CD14-positive monocyte (primary cell): Measurements from ENCODE around the gene MCU. TPM values are rescaled to one million over a fixed set of nuclear protein-coding genes. Genes with fewer than 3 reads are reported as not detected.
A peak's percentile ranks its signal among the peaks of the same experiment; 100 is the strongest.
"Not testable (repeated sequence)": the region's sequence is repeated elsewhere in the genome, so short reads cannot be mapped to it uniquely, and the experiment has no call there.

Source experiments
- DNase-seq, 3 donors: peaks; one replicate each; pipeline ENCODE4 v3.0.0-alpha.2; 2011 to 2022
- H2AFZ ChIP-seq: 2 replicates; pipeline ENCODE4 v1.6.0; 2012; ENCODE audit warnings: mild to moderate bottlenecking, low read depth, low read length, inconsistent platforms; ENCODE audit not compliant: insufficient read depth, poor library complexity, severe bottlenecking
- H3K27ac ChIP-seq, 2 donors: 1 replicate in 1 of 2; 2 replicates in 1 of 2; pipeline ENCODE4 v1.5.1; 2012 to 2013; ENCODE audit warnings: low read length in 2 of 2, control low read depth in 1 of 2, inconsistent platforms in 1 of 2, low read depth in 1 of 2, mild to moderate bottlenecking in 1 of 2
- H3K27me3 ChIP-seq, 2 donors: one replicate each; pipeline versions ENCODE4 v1.6.0 to v1.6.1; 2011 to 2013; ENCODE audit warnings: low read length in 2 of 2; ENCODE audit not compliant: control insufficient read depth in 2 of 2, insufficient read depth in 2 of 2
- H3K36me3 ChIP-seq, 2 donors: replicated peaks in 1 of 2; 1 replicate in 1 of 2; 2 replicates in 1 of 2; pipeline versions ENCODE4 v1.5.1 to v1.6.1; 2012 to 2013; ENCODE audit warnings: low read length in 2 of 2, control low read depth in 1 of 2, inconsistent platforms in 1 of 2, mild to moderate bottlenecking in 1 of 2; ENCODE audit not compliant: insufficient read depth in 2 of 2, control insufficient read depth in 1 of 2
- H3K4me1 ChIP-seq, 2 donors: 1 replicate in 1 of 2; 2 replicates in 1 of 2; pipeline versions ENCODE4 v1.5.1 to v1.6.1; 2012 to 2013; ENCODE audit warnings: low read length in 2 of 2, control low read depth in 1 of 2, inconsistent platforms in 1 of 2, mild to moderate bottlenecking in 1 of 2, moderate library complexity in 1 of 2; ENCODE audit not compliant: insufficient read depth in 2 of 2, control insufficient read depth in 1 of 2
- H3K4me2 ChIP-seq: replicated peaks from 2 replicates; pipeline ENCODE3; 2012; ENCODE audit warnings: low read length, moderate library complexity, mild to moderate bottlenecking; ENCODE audit not compliant: poor library complexity, severe bottlenecking; ENCODE audit errors: extremely low read depth
- H3K4me3 ChIP-seq, 3 experiments: fragments of 200-600 bp in 1 of 3; sonication (generic) in 1 of 3; replicated peaks in 1 of 3; 1 replicate in 2 of 3; 2 replicates in 1 of 3; pipeline ENCODE4 v1.5.1; 2011 to 2013; ENCODE audit warnings: low read length in 3 of 3, mild to moderate bottlenecking in 3 of 3, control low read depth in 2 of 3, low read depth in 2 of 3, inconsistent platforms in 1 of 3, moderate library complexity in 1 of 3
- H3K79me2 ChIP-seq: 2 replicates; pipeline ENCODE4 v1.6.0; 2012; ENCODE audit warnings: mild to moderate bottlenecking, control low read depth, inconsistent platforms, low read length, moderate library complexity; ENCODE audit not compliant: insufficient read depth
- H3K9ac ChIP-seq: 2 replicates; pipeline ENCODE4 v1.6.0; 2017; ENCODE audit warnings: low read length, mild to moderate bottlenecking; ENCODE audit not compliant: insufficient read depth, poor library complexity, severe bottlenecking
- H3K9me3 ChIP-seq, 2 donors: replicated peaks in 1 of 2; 1 replicate in 1 of 2; 2 replicates in 1 of 2; pipeline versions ENCODE4 v1.5.1 to v1.6.1; 2012 to 2013; ENCODE audit warnings: low read length in 2 of 2, control low read depth in 1 of 2; ENCODE audit not compliant: control insufficient read depth in 1 of 2, insufficient read depth in 1 of 2
- H4K20me1 ChIP-seq: 2 replicates; pipeline ENCODE4 v1.6.0; 2012; ENCODE audit warnings: mild to moderate bottlenecking, low read length, control low read depth, moderate library complexity; ENCODE audit not compliant: insufficient read depth
- H3K27ac Mint-ChIP-seq, 7 donors: one replicate each; pipeline ENCODE4 v1.8.0; 2020; ENCODE audit warnings: mild to moderate bottlenecking in 7 of 7, mixed read lengths in 7 of 7, moderate library complexity in 6 of 7, inconsistent platforms in 2 of 7
- H3K27me3 Mint-ChIP-seq, 3 donors: one replicate each; pipeline ENCODE4 v1.8.0; 2021 to 2022; ENCODE audit warnings: low read depth in 3 of 3, mild to moderate bottlenecking in 3 of 3, mixed read lengths in 3 of 3, moderate library complexity in 3 of 3, inconsistent platforms in 1 of 3
- H3K36me3 Mint-ChIP-seq, 2 donors: one replicate each; pipeline ENCODE4 v1.8.0; 2020; ENCODE audit warnings: mixed read lengths in 2 of 2, inconsistent platforms in 1 of 2, mild to moderate bottlenecking in 1 of 2
- H3K4me1 Mint-ChIP-seq: one replicate; pipeline ENCODE4 v1.8.0; 2020; ENCODE audit warnings: mild to moderate bottlenecking, mixed read lengths
- H3K4me3 Mint-ChIP-seq, 2 donors: one replicate each; pipeline ENCODE4 v1.8.0; 2020; ENCODE audit warnings: mild to moderate bottlenecking in 2 of 2, mixed read lengths in 2 of 2, moderate library complexity in 1 of 2
- H3K9me3 Mint-ChIP-seq, 7 donors: one replicate each; pipeline ENCODE4 v1.8.0; 2020 to 2022; ENCODE audit warnings: mixed read lengths in 7 of 7, mild to moderate bottlenecking in 6 of 7, moderate library complexity in 6 of 7, inconsistent platforms in 2 of 7
- WGBS: methylation state at CpG from one replicate; pipeline ENCODE4 v1.1.5; 2013; ENCODE audit warnings: missing lambda C conversion rate; ENCODE audit not compliant: insufficient coverage; 5-methylcytosine and 5-hydroxymethylcytosine counted together
- intact Hi-C, 2 donors: fragments of 100-400 bp; cut with micrococcal nuclease; formaldehyde crosslinking; loops; one replicate each; pipeline versions ENCODE4 v1.15.0 to v1.15.1; 2023
- polyA plus RNA-seq, 3 donors: library from polyadenylated mRNA; depleted of rRNA in 1 of 3; unstranded in 2 of 3; stranded (reverse) in 1 of 3; fragments of 300-500 nt in 2 of 3; fragments of >200 nt in 1 of 3; fragmentation: Illumina TruSeq in 2 of 3; gene quantifications; 1 replicate in 2 of 3; 2 replicates in 1 of 3; pipeline ENCODE4 v1.2.3, GENCODE V29; 2012 to 2021
- TF ChIP-seq, protein P1 (sequence below): fragments of 200-600 bp; IDR thresholded peaks from one replicate; pipeline ENCODE4 v1.8.0; 2022; ENCODE audit warnings: antibody characterized with exemption, mild to moderate bottlenecking

The MCU gene
- polyA plus RNA-seq, 3 donors = 11.7 to 23.1 (median 16.5) TPM

DNA sequence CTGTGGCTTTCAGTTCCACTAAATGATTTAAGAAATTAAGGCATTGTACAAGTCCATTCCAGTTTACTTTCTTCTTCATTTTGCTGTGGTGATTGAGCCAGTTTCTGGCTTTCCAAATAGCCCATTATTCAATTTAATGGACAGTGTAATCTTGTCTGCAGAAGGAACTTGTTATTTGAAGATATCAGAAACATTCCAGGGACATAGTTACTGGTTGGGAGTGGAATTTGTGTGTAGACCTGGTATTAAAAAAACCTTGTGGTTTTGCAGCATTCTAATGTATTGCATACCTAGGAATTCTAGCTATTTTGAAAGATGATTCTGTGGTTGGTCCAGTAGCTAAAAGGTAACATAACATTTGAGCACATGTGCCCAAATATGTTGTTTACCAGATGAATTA lies 72.2 kb downstream of the MCU start:
- Mint-ChIP-seq H3K4me3 (no peak overlapping the region), H3K27ac (peak overlapping the region in 1 of 7 donors; percentile 21)
- no peak overlapping the region for H3K4me2 ChIP-seq

DNA sequence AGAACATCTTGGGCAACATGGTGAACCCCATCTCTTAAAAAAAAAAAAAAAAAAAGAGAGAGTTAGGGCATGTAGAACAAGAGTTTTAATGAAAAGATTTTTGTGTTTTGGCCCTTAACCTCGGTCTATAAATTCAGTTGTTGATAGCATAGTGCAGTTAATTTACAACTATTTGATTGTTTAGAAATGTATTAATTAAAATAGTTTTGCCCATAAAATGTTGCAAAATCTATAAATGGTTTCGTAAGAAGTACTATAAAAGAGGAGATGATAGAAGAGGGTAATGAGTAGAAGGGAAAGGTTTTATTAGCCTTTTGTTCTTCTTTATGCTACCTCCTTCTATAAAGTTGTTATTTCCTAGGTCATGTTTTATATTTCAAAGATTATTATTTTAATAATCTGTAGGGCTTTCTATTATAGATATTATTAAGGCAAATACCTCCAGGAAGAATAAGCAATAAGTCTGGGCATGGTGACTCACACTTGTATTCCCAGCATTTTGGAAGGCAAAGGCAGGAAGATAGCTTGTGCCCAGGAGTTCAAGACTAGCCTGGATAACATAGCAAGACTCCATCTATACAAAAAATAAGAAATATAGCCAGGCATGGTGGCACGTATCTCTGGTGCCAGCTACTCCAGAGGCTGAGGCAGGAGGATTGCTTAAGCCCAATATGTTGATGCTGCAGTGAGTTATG lies 73.3 kb downstream of the MCU start:
- Histone ChIP-seq H3K27me3 (no peaks in the 10 kb centered on the region), H3K27ac (no peak overlapping the region), H3K9me3 (peaks cover 3 to 7% of the 10 kb centered on the region in 2 donors), H2AFZ (no peak overlapping the region), H3K79me2 (peaks cover 35% of the 10 kb centered on the region), H4K20me1 (peaks cover 8% of the 10 kb centered on the region), H3K9ac (no peak overlapping the region), H3K4me1 (no peaks in the 10 kb centered on the region), H3K4me2 (no peak overlapping the region), H3K4me3 (no peak overlapping the region), H3K36me3 (peaks cover 0 to 30% of the 10 kb centered on the region in 2 donors)
- no peaks in the 10 kb centered on the region for H3K27me3 Mint-ChIP-seq
- WGBS = no CpG with 5 or more reads among the region's 3 CpGs
- DNase-seq = no peak
- peaks cover 2% of the 10 kb centered on the region for H3K4me1 Mint-ChIP-seq
- intact Hi-C loops = no loop called here
- H3K36me3 Mint-ChIP-seq = peaks cover 38 to 40% of the 10 kb centered on the region in 2 donors
- peaks cover 4 to 13% (median 7%) of the 10 kb centered on the region in 7 donors for H3K9me3 Mint-ChIP-seq
- TF ChIP-seq, protein P1, sequence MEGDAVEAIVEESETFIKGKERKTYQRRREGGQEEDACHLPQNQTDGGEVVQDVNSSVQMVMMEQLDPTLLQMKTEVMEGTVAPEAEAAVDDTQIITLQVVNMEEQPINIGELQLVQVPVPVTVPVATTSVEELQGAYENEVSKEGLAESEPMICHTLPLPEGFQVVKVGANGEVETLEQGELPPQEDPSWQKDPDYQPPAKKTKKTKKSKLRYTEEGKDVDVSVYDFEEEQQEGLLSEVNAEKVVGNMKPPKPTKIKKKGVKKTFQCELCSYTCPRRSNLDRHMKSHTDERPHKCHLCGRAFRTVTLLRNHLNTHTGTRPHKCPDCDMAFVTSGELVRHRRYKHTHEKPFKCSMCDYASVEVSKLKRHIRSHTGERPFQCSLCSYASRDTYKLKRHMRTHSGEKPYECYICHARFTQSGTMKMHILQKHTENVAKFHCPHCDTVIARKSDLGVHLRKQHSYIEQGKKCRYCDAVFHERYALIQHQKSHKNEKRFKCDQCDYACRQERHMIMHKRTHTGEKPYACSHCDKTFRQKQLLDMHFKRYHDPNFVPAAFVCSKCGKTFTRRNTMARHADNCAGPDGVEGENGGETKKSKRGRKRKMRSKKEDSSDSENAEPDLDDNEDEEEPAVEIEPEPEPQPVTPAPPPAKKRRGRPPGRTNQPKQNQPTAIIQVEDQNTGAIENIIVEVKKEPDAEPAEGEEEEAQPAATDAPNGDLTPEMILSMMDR = no peak
- no peak overlapping the region for H3K27ac Mint-ChIP-seq
- no peak overlapping the region for H3K4me3 Mint-ChIP-seq

More for the DNA sequence above, 72.2 kb downstream of the MCU start:
- Mint-ChIP-seq H3K4me1 (peaks cover 5% of the 10 kb centered on the region), H3K36me3 (peaks cover 29 to 34% of the 10 kb centered on the region in 2 donors), H3K9me3 (peaks cover 3 to 10% (median 7%) of the 10 kb centered on the region in 7 donors), H3K27me3 (peaks cover 0 to 3% (median 0%) of the 10 kb centered on the region in 3 donors)
- no peaks in the 10 kb centered on the region for H3K27me3 ChIP-seq
- TF ChIP-seq, protein P1 = no peak
- peaks cover 29% of the 10 kb centered on the region for H3K79me2 ChIP-seq
- H4K20me1 ChIP-seq = peaks cover 8% of the 10 kb centered on the region
- peaks cover 3 to 7% of the 10 kb centered on the region in 2 donors for H3K9me3 ChIP-seq
- H3K4me1 ChIP-seq = no peaks in the 10 kb centered on the region
- peaks cover 0 to 30% of the 10 kb centered on the region in 2 donors for H3K36me3 ChIP-seq
- intact Hi-C loops = no loop called here
- no peak for DNase-seq
- no peak overlapping the region for H3K4me3 ChIP-seq
- H3K9ac ChIP-seq = no peak overlapping the region
- no peak overlapping the region for H3K27ac ChIP-seq
- H2AFZ ChIP-seq = no peak overlapping the region

DNA sequence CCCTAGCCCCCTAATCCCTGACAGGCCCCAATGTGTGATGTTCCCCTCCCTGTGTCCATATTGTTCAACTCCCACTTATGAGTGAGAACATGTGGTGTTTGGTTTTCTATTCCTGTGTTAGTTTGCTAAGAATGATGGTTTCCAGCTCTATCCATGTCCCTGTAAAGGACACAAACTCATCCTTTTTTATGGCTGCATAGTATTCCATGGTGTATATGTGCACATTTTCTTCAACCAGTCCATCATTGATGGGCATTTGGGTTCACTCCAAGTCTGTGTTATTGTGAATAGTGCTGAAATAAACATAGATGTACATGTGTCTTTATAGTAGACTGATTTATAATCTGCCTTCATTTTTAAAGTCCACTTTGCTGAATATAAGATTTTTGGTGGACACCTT lies 79.3 kb downstream of the MCU start:
- intact Hi-C loops, H4K20me1 ChIP-seq, H3K4me2 ChIP-seq, H3K4me3 Mint-ChIP-seq, H3K27ac ChIP-seq, H3K27ac Mint-ChIP-seq, H3K4me3 ChIP-seq, H3K4me1 ChIP-seq, H3K27me3 Mint-ChIP-seq, H2AFZ ChIP-seq, H3K27me3 ChIP-seq, H3K9ac ChIP-seq, H3K4me1 Mint-ChIP-seq, DNase-seq: not testable (repeated sequence)
- peaks cover 38% of the 10 kb centered on the region for H3K79me2 ChIP-seq
- Mint-ChIP-seq H3K9me3 (peaks cover 17 to 45% (median 29%) of the 10 kb centered on the region in 7 donors), H3K36me3 (peaks cover 27 to 47% of the 10 kb centered on the region in 2 donors)
- peaks cover 0 to 19% of the 10 kb centered on the region in 2 donors for H3K36me3 ChIP-seq
- peaks cover 22 to 24% of the 10 kb centered on the region in 2 donors for H3K9me3 ChIP-seq
